Measurements from ENCODE around the gene ADGRB3. TPM values are rescaled to one million over a fixed set of nuclear protein-coding genes. Genes with fewer than 3 reads are reported as not detected.
A peak's percentile ranks its signal among the peaks of the same experiment; 100 is the strongest.
"Not testable (repeated sequence)": the region's sequence is repeated elsewhere in the genome, so short reads cannot be mapped to it uniquely, and the experiment has no call there.

Gene ADGRB3
- total RNA-seq, 1 experiment from 2014 or later = 0.24 TPM

DNA sequence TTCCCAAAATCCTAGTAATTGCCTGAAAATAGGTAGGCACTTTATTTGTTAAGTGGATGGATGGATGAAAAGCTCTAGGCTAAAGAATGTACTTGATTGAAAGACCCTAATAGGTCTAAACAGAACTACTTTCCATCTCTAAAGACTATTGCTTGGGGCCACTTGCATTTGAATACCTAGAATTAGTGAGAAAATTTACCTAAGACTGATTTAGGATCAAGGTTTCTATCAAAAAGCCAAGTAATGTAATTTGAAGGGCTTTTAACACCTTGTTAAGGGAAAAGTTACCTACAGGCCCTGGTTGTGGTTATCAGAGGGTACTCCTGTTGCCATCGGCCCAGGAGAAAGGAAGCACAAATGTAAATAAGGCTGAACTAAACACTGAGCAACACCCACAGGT, 581.0 kb downstream of the ADGRB3 start:
- in situ Hi-C loops (cut with HindIII; ENCODE audit: low pct_unique_long_range_greater_than_20kb, low sequenced_read_pairs) = no loop called here
- DNase-seq (ENCODE audit: low read depth) = no peak

DNA sequence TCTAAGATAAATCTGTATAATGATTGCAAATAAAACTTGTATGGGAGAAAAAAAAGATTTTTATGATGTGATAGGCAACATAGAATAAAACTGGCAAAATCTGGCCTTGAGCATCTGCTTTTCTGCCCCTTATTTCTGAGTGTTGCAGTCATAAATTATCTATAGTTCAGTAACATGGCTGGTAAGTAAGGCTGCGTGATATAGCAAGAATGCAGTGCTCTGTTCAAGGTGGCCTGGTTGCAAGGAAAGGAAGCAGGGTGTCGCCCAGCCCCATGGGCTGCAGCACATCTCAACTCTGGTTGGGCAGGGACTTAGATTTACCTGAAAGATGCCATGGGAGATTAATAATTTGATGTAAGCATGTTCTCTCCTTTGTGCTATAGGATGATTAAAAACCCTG, 582.3 kb downstream of the ADGRB3 start:
- in situ Hi-C loops (cut with HindIII; ENCODE audit: low pct_unique_long_range_greater_than_20kb, low sequenced_read_pairs) = no loop called here

DNA sequence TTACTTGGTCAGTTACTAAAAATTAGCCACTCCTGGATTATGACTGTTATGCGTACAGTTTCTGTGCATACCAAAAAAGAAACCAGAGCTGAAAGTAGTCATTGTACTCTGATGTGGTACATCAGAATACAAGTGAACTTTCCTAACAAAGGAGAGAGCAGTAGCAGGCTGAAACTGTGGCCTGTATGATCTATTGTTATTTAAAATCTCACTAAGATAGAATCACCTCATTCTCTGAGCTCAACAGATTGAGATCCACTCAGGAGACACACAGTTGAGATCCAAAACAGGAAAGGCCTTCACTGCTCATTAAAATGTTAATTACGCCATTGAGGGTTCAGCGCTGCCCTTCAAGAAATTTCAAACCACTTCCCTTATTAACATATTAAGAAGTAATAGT, 585.3 kb downstream of the ADGRB3 start:
- no peak for DNase-seq (ENCODE audit: low read depth)
- in situ Hi-C loops (cut with HindIII; ENCODE audit: low pct_unique_long_range_greater_than_20kb, low sequenced_read_pairs) = no loop called here

More for the DNA sequence above, 582.3 kb downstream of the ADGRB3 start:
- no peak for DNase-seq (ENCODE audit: low read depth)

DNA sequence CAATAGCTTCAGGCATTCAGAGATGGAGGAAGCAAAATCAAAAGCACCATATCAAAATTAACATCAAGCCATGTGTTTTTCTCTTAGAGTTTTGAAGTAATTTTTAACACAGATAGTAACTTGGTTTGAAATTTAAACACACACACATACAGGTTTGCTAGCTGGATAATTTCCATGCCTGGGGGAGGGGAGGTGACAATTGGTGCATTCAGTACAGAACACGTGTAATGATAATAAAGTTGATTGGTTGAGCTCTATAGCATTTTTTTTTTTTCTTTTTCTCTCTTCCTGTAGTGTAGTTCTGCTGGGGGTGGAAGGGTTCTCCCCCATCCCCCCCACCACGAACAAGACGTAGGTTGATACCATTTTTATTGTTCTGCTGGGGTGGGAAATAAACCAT, 596.9 kb downstream of the ADGRB3 start:
- in situ Hi-C loops (cut with HindIII; ENCODE audit: low pct_unique_long_range_greater_than_20kb, low sequenced_read_pairs) = no loop called here
- DNase-seq (ENCODE audit: low read depth) = no peak

DNA sequence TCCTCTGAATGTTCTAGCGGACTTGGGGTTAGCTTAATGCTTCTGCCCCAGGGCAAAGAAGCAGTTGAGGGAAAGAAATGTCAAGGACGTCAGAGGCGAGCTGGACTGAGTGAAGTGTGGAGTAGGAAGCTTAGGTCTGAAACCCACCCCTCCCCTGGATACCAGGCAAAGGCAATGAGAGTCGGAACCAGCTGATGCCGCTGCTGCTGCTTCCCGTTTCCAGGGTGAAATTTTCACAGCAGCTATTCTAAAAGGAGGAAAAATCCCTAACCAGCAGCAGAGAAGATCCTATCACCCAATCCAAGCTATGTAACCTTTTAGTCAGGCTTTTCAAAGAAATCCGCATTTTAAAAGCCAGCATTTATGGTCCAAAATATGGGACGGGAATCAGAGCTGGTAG, 597.4 kb downstream of the ADGRB3 start:
- in situ Hi-C loops (cut with HindIII; ENCODE audit: low pct_unique_long_range_greater_than_20kb, low sequenced_read_pairs) = no loop called here
- DNase-seq (ENCODE audit: low read depth) = no peak

DNA sequence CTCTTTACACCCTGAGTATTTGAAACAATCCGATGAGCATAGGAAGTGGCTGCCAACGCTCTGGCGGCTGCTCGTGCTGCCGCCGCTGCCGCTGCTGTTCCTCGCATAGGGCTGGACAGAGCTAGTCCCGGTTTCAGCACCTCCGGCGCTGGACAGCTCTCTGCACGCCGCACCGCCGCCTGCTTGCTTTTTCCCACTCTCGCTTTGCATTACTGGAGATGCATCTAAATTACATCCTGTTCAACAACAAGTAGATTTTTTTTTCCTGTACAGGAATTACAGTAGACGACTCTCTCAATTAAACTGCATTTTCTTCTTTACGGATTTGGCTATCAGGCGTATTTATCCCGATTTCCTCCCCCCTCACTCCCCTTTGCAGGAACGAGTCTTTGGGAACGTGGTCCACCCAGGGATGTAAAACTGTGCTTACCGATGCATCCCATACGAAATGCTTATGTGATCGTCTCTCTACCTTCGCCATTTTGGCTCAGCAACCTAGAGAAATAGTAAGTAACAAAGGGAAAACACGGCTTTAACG, 597.9 kb downstream of the ADGRB3 start:
- DNase-seq (ENCODE audit: low read depth) = peak; percentile 61

DNA sequence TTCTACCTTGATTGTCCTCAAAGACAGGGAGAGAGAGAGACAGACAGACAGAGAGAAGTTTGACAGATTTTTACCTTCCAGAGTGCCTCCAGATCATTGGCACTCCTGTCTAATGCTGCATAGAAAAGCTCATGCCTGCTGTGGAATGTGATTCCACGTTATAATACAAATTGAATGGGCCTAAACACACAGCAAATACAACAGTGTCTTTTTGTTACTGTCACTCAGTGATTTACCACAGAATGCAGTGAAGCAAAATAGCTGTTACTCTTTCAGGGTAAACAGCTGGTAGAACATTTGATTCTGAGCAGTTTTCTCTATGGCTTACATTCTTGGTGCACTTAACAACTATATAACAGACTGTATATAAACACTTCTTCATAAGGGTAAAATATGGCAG, 603.0 kb downstream of the ADGRB3 start:
- DNase-seq (ENCODE audit: low read depth) = no peak
- in situ Hi-C loops (cut with HindIII; ENCODE audit: low pct_unique_long_range_greater_than_20kb, low sequenced_read_pairs) = no loop called here

More for the DNA sequence above, 597.9 kb downstream of the ADGRB3 start:
- in situ Hi-C loops (cut with HindIII; ENCODE audit: low pct_unique_long_range_greater_than_20kb, low sequenced_read_pairs) = no loop called here

DNA sequence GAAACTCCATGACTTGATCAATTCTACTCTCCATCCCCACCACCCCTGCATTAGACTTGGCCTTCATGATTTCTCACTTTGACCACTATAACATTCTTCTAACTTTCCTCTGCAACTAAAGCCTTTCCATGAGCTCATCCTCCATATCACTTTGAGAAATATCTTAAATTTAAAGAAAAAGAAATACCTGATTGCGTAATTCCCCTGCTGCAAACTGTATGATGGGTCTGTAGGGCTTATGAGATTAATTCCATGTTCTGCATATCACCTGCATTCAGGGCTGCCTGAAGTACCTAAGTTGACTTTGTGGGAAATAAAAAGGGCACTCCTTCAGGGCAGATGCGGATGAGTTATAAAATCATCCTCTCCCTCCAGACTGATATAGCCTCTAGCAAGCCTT, 611.9 kb downstream of the ADGRB3 start:
- in situ Hi-C loops (cut with HindIII; ENCODE audit: low pct_unique_long_range_greater_than_20kb, low sequenced_read_pairs) = no loop called here
- no peak for DNase-seq (ENCODE audit: low read depth)

DNA sequence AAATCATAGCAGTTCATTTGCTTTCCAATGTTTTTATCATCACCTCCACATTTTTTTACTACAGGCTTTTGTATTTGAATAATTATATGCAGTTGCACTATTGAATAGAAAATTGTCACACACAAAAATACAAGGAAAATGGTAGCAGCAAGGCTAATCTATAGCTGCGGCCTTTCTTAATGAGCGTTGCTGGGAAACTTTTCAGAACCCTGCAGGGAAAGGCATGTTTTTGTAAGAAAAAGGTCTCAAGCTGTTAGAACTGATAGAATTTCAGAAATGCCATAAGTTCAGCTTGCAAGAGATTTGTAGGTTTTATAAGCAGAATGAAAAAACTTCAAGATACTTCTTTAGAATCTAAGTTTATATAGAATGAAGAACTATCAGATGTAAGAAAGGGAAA, 625.9 kb downstream of the ADGRB3 start:
- DNase-seq (ENCODE audit: low read depth) = no peak
- in situ Hi-C loops (cut with HindIII; ENCODE audit: low pct_unique_long_range_greater_than_20kb, low sequenced_read_pairs) = no loop called here

DNA sequence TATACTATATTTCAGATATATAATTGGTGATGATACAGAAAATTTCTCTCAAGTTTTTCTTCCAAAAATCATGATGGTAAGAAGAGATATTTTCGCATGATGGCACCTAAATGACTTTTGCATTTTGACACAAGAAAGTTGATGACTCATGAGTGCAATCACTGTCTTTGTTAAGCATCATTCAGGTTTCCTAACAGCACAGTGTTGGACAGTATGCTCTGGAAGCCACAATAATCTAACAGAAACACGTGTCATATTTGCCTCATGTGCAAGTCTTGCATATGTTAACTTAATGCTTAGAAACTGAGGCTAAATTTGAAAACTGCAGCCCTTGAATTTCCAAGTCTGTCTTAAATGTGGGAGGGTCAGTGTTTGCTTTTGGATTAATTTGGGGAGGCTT, 628.2 kb downstream of the ADGRB3 start:
- no peak for DNase-seq (ENCODE audit: low read depth)
- in situ Hi-C loops (cut with HindIII; ENCODE audit: low pct_unique_long_range_greater_than_20kb, low sequenced_read_pairs) = no loop called here

DNA sequence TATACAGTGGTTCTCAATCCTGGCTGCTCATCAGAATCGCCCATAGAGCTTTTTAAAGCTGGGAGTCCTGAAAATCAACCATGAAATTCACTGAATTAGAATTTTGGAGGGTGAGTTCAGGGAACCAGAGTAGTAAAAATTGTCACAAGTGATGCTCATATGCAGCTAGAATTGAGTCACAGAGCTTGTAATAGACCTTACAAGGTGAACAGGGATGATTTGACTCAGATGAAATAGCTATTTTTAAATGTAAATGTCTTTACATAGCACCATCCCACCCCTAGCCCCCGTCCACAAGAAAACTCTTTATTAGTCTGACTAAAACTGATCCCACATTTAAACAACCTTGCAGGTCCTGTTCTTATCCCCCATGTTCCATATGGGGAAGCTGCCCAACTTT, 630.0 kb downstream of the ADGRB3 start:
- in situ Hi-C loops (cut with HindIII; ENCODE audit: low pct_unique_long_range_greater_than_20kb, low sequenced_read_pairs) = no loop called here
- no peak for DNase-seq (ENCODE audit: low read depth)

DNA sequence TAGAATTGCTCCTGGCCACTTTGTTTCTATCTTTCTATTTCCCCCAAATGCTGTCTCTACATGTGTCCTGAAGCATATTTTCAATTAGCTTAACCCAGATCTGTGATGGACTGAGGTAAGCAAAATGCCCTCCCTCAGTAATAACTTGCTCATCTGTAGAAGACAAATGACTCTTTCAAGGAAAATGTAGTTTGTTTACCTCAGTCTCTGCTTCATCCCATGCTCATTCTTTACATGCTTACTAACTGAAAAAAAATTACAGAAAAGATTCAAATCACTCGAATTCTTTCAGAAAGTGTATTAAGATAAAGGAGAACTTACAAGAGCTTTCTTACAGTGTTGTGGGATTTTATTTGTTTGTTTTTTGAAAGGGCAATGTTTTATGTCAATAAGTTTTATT, 630.6 kb downstream of the ADGRB3 start:
- no peak for DNase-seq (ENCODE audit: low read depth)
- in situ Hi-C loops (cut with HindIII; ENCODE audit: low pct_unique_long_range_greater_than_20kb, low sequenced_read_pairs) = no loop called here

DNA sequence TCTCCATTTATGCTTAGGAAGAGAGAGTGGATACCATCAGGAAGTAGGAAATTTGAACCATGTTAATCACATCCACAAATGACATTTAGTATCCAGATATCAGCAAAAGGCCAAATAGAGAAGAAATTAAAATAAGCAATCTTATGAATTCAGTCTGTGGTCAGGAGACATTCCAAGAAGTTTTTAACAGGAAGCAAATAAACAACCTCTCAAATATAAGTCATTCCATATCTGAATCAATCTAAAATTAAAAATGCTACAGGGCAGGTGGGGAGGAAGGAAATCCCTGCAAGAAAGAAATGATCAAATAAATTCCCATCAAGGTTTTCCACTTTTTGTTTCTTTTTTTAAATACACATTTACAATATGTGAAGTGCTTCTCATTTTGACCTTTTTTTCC, 641.1 kb downstream of the ADGRB3 start:
- no peak for DNase-seq (ENCODE audit: low read depth)
- in situ Hi-C loops (cut with HindIII; ENCODE audit: low pct_unique_long_range_greater_than_20kb, low sequenced_read_pairs) = no loop called here

DNA sequence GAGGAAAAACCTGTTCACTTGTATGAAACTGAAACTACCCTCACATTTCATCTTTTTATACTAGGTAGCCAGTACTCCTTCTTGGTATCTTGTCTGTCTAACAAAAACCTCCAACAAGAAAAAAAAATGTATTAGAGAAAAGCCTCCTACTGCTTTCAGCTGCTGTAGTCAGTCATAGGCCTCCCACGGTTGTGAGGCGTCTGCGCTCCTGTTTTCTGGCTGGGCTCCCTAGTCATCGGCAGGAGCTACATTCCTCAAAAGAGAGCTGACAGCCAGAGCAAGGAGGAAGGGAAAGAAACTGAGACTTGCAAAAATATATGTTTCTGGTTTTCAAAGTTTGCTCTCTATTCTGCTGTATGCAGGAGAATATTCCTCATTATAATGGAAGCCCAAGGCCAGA, 644.7 kb downstream of the ADGRB3 start:
- in situ Hi-C loops (cut with HindIII; ENCODE audit: low pct_unique_long_range_greater_than_20kb, low sequenced_read_pairs) = no loop called here
- DNase-seq (ENCODE audit: low read depth) = no peak

DNA sequence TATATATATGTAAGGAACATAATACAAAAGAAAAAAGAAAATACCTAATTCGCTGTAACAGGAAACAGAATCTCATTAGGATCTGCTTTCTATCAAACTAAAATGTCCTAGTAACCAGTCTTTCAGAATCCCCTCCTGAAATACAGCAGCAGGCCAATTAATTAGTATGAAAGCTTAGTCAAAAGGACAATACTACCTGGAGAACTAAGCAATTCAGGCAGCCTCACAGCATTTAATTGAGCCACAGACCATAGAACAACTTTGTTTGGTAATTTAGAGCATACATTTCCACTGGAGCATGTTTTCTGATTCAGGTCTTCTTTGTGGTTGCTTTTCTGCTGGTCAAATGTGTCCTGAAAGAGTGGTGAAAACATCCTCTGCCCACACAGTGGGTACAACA, 645.8 kb downstream of the ADGRB3 start:
- in situ Hi-C loops (cut with HindIII; ENCODE audit: low pct_unique_long_range_greater_than_20kb, low sequenced_read_pairs) = no loop called here
- no peak for DNase-seq (ENCODE audit: low read depth)

DNA sequence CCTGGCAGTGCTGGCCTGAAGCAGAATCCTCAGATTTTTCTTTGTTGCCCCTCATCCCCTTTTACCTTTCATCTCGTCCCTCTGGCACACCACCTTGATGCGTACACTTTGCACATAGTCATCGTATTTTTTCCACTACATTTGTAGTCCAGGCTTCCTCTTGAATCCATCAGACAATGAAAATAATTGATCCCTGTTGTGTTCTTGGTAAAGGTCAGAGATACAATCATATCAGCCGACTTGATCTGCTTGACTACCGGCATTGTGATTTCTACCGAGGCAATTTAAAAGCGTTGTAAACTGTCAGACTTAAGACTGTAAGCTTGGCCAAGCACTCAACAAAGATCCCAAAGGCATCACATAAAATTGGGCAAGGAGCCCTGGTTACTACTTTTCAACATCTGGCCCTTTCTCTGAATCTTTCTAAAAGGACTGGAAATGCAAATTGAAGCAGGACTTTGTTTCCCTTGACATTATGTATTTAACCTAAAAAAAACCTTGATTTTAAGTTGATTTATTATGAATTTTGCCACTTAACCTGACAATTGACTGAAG, 649.2 kb downstream of the ADGRB3 start:
- no peak for DNase-seq (ENCODE audit: low read depth)
- in situ Hi-C loops (cut with HindIII; ENCODE audit: low pct_unique_long_range_greater_than_20kb, low sequenced_read_pairs) = no loop called here

DNA sequence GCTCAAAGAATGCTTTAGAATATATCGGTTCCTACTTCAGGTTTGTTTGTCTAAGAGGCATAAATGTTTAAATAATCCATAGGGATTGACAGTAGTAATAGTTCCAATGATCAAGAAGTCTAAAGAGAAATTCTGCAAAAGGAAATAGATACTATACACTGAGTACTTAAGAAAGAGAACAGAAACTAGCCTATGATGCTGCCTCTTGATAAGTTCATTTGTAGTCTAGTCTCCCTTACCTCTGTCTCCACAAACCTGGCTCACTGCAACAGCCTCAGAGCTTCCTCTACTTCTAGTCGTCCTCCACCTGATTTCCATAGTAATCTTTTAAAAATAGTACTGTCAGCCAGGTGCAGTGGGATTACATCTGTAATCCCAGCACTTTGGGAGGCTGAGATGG, 650.0 kb downstream of the ADGRB3 start:
- in situ Hi-C loops (cut with HindIII; ENCODE audit: low pct_unique_long_range_greater_than_20kb, low sequenced_read_pairs) = no loop called here
- DNase-seq (ENCODE audit: low read depth) = no peak

DNA sequence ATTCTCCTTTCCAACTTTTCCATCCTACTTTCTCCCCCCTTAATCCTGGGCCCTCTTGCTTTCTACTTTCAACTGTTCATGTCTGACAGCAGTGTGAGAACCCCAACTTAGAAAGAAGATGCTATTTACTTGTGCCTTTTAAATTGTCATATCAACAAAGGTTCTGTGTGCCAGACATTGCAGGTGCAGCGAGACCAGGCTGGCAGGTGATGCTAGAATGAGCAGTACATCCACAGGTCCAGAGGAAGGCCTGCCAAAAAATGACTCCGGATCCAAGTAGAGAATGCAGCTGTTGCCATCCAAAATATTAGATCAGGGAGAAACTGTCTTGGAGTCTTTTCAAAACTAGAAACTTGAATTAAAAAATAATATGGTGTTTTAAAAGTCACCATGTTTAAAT, 651.2 kb downstream of the ADGRB3 start:
- in situ Hi-C loops (cut with HindIII; ENCODE audit: low pct_unique_long_range_greater_than_20kb, low sequenced_read_pairs) = no loop called here
- DNase-seq (ENCODE audit: low read depth) = no peak

DNA sequence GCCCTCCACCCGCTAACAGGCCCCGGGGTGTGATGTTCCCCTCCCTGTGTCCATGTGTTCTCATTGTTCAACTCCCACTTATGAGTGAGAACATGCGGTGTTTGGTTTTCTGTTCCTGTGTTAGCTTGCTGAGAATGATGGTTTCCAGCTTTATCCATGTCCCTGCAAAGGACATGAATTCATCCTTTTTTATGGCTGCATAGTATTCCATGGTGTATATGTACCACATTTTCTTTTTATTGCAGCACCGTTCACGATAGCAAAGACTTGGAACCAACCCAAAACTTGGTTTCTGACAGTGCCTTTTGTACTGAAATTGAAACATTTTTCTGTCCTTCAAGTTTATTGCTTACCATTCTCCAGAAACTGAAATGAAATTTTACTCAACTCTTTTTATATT, 653.1 kb downstream of the ADGRB3 start:
- DNase-seq (ENCODE audit: low read depth); in situ Hi-C loops (cut with HindIII; ENCODE audit: low pct_unique_long_range_greater_than_20kb, low sequenced_read_pairs): not testable (repeated sequence)

DNA sequence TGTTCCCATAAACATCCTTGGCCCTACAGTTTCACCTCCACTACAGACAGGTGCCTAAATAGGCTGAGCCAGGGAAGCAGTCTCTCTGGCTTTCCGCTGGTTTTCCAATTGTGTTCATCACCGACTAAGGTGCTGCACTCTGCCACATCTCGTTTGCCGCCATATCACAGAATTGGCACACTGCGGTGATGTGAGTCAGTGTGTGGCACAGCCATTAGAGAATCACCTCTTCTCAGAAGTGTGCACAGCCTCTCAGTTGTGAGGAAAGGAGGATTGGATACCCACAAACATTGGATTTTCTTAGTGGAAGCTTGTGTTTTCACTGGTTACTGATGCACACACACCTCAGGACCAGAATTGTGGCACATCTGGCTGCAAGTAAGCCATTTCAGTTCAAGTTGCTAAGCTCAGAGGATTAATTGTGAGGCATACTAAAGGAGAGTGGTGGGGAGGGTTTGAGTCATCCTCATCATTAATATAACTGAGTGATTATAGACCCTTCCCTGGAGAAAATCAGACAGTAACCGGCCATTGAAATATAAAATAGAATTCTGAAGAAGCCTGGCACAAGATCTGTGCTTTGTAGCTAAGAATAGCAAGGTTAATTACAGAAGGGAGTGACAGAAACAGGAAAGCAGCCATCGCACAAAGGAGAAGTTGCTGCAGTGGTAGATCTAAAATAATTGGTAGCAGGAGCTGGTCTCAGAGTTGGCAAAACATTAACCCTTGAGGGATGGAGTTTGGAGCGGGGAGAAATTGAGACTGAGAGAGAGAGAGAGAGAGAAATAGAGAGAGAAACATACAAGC, 654.8 kb downstream of the ADGRB3 start:
- no peak for DNase-seq (ENCODE audit: low read depth)
- in situ Hi-C loops (cut with HindIII; ENCODE audit: low pct_unique_long_range_greater_than_20kb, low sequenced_read_pairs) = no loop called here
